DOHH2 (cell line): Measurements from ENCODE around the gene GPC5.

Experiments used
- H3F3A ChIP-seq: fragments of 200-600 bp; sonication (generic), shearing (Covaris generic); 2 replicates; pipeline ENCODE4 v1.6.0; 2016; ENCODE audit warnings: antibody characterized with exemption, mild to moderate bottlenecking; ENCODE audit not compliant: control insufficient read depth, insufficient read depth
- H3K27ac ChIP-seq: fragments of 200-600 bp; sonication (generic); 2 replicates; pipeline ENCODE4 v1.5.1; 2014; ENCODE audit warnings: low read depth, mild to moderate bottlenecking, low read length, moderate library complexity
- H3K27me3 ChIP-seq: fragments of 200-600 bp; sonication (generic); 2 replicates; pipeline ENCODE4 v1.6.1; 2014; ENCODE audit warnings: mild to moderate bottlenecking, low read length, mixed read lengths; ENCODE audit not compliant: control insufficient read depth
- H3K36me3 ChIP-seq: fragments of 200-600 bp; sonication (generic); 2 replicates; pipeline ENCODE4 v1.6.1; 2014; ENCODE audit warnings: mild to moderate bottlenecking, low read length, moderate library complexity, mixed read lengths; ENCODE audit not compliant: control insufficient read depth
- H3K4me1 ChIP-seq: fragments of 200-600 bp; sonication (generic); 2 replicates; pipeline ENCODE4 v1.6.1; 2014; ENCODE audit warnings: mild to moderate bottlenecking, low read length, mixed read lengths; ENCODE audit not compliant: control insufficient read depth
- H3K4me2 ChIP-seq: fragments of 200-600 bp; sonication (generic); 2 replicates; pipeline ENCODE4 v1.6.0; 2014; ENCODE audit warnings: mild to moderate bottlenecking, low read length, moderate library complexity
- H3K4me3 ChIP-seq: fragments of 200-600 bp; sonication (generic); 2 replicates; pipeline ENCODE4 v1.5.1; 2014; ENCODE audit warnings: mild to moderate bottlenecking, low read length, mixed read lengths
- H3K79me2 ChIP-seq: fragments of 200-600 bp; sonication (generic); 2 replicates; pipeline ENCODE4 v1.6.1; 2014; ENCODE audit warnings: mild to moderate bottlenecking, low read length, mixed read lengths; ENCODE audit not compliant: control insufficient read depth
- H3K9me2 ChIP-seq: fragments of 200-600 bp; sonication (generic); replicated peaks from 2 replicates; pipeline ENCODE4 v1.6.1; 2014; ENCODE audit warnings: mild to moderate bottlenecking, low read length, mixed read lengths; ENCODE audit not compliant: control insufficient read depth
- H3K9me3 ChIP-seq: fragments of 200-600 bp; sonication (generic); 2 replicates; pipeline ENCODE4 v1.6.1; 2014; ENCODE audit warnings: antibody characterized with exemption, low read length, mixed read lengths; ENCODE audit not compliant: control insufficient read depth, insufficient read depth
- H4K20me1 ChIP-seq: fragments of 200-600 bp; sonication (generic); 2 replicates; pipeline ENCODE4 v1.6.0; 2014; ENCODE audit warnings: low read depth, mild to moderate bottlenecking, antibody characterized with exemption, low read length, moderate library complexity; ENCODE audit not compliant: control insufficient read depth, insufficient read depth
- CTCF ChIP-seq: fragments of 200-600 bp; sonication (generic); IDR thresholded peaks from one replicate; pipeline ENCODE4 v1.5.1; 2014; ENCODE audit warnings: antibody characterized with exemption, mild to moderate bottlenecking, low read depth, low read length; ENCODE audit not compliant: poor library complexity, severe bottlenecking
- EZH2phosphoT487 ChIP-seq: fragments of 200-600 bp; sonication (generic); IDR thresholded peaks from 2 replicates; pipeline ENCODE4 v1.6.1; 2017; ENCODE audit warnings: borderline replicate concordance, mild to moderate bottlenecking, antibody characterized with exemption, low read length, moderate library complexity, mixed read lengths

GPC5 gene

GRCh38 chr13:91721413-91721812 lies 323.0 kb downstream of the GPC5 start:
- H3K9me2 ChIP-seq, result no peaks in the 10 kb centered on the region
- H3K4me1 ChIP-seq, result no peaks in the 10 kb centered on the region
- H3K27ac ChIP-seq, result no peak overlapping the region
- H3K36me3 ChIP-seq, result no peaks in the 10 kb centered on the region
- H3F3A ChIP-seq, result no peaks in the 10 kb centered on the region
- H3K27me3 ChIP-seq, result no peaks in the 10 kb centered on the region
- H3K79me2 ChIP-seq, result no peaks in the 10 kb centered on the region
- no peaks in the 10 kb centered on the region for H3K9me3 ChIP-seq
- H3K4me3 ChIP-seq, result no peak overlapping the region
- TF ChIP-seq EZH2phosphoT487, result no peak
- no peak for TF ChIP-seq CTCF
- H4K20me1 ChIP-seq, result no peaks in the 10 kb centered on the region
- H3K4me2 ChIP-seq, result no peak overlapping the region

GRCh38 chr13:91722267-91722884 lies 324.0 kb downstream of the GPC5 start:
- Histone ChIP-seq H3K79me2 (no peaks in the 10 kb centered on the region), H3K4me2 (no peak overlapping the region), H3K9me3 (no peaks in the 10 kb centered on the region), H3K27ac (no peak overlapping the region), H3F3A (no peaks in the 10 kb centered on the region), H3K36me3 (no peaks in the 10 kb centered on the region), H3K9me2 (no peaks in the 10 kb centered on the region), H3K4me3 (no peak overlapping the region), H4K20me1 (no peaks in the 10 kb centered on the region), H3K27me3 (no peaks in the 10 kb centered on the region), H3K4me1 (no peaks in the 10 kb centered on the region)
- TF ChIP-seq CTCF (peak; percentile 61), EZH2phosphoT487 (no peak)

- Histone ChIP-seq H3K9me2 (no peaks in the 10 kb centered on the region), H3K4me1 (no peaks in the 10 kb centered on the region), H3K79me2 (no peaks in the 10 kb centered on the region), H3F3A (no peaks in the 10 kb centered on the region), H3K27ac (no peak overlapping the region), H3K4me3 (no peak overlapping the region), H4K20me1 (no peaks in the 10 kb centered on the region), H3K27me3 (no peaks in the 10 kb centered on the region), H3K4me2 (no peak overlapping the region), H3K36me3 (no peaks in the 10 kb centered on the region), H3K9me3 (no peaks in the 10 kb centered on the region)
- TF ChIP-seq CTCF (no peak), EZH2phosphoT487 (no peak)
These were observed 326.2 kb downstream of the GPC5 start for GRCh38 chr13:91724591-91724990.
